T1000 (cell line): Measurements from ENCODE around the gene ZNF90.
"Not testable (repeated sequence)": the region's sequence is repeated elsewhere in the genome, so short reads cannot be mapped to it uniquely, and the experiment has no call there.

Experiments
- DNase-seq: peaks from one replicate; lab custom pipeline; 2025; ENCODE audit warnings: mixed read lengths; lab: John Stamatoyannopoulos, UW

The ZNF90 gene

DNA sequence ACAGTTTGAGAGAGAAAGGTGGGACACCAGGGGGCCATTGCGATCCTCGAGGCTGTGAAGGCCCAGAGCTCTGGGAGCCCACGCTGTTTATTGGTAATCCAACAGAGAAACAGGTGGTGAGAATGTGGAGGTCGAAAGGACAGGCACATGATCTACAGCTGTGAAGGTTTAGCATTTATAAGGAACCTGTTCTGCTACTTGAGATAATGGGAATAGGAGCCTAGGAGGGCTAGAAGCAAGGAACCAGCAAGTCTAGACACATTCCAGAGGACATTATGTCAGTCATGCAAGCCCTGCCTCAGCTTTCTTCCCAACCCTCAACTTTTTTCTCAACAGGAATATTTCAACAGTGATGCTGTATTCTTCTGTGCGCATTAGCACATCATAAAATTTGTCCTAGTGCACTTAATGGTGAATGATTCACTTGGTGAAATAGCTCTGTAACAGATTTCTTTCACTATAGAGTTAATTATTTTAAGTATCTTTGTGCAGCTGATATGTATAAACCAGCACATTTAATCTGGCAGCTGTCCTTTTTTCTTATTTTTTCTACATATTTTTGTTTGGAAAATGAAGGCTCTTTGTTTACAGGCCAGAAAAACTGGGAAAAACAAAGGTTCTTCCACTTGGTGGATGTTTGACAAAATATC lies 25.4 kb downstream of the ZNF90 start:
- no peak for DNase-seq

DNA sequence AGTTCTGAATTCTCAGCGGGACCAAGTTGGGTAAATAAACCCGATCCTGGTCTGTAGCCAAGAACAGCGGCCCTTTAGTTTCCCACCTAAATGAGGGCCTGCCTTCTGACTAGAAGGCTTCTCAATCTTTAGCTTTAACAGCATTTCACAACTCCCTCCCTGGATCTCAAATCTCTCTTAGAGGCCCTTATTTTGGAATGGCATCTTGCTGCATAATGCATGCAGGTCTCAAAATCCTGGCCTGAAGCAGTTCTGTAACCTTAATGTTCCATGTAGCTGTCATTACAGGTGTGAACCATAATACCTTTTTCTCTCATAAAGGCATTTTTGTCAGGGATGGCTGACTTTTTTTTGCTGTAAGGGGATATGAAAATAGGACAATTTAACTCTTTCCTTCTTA lies 29.5 kb downstream of the ZNF90 start:
- no peak for DNase-seq

DNA sequence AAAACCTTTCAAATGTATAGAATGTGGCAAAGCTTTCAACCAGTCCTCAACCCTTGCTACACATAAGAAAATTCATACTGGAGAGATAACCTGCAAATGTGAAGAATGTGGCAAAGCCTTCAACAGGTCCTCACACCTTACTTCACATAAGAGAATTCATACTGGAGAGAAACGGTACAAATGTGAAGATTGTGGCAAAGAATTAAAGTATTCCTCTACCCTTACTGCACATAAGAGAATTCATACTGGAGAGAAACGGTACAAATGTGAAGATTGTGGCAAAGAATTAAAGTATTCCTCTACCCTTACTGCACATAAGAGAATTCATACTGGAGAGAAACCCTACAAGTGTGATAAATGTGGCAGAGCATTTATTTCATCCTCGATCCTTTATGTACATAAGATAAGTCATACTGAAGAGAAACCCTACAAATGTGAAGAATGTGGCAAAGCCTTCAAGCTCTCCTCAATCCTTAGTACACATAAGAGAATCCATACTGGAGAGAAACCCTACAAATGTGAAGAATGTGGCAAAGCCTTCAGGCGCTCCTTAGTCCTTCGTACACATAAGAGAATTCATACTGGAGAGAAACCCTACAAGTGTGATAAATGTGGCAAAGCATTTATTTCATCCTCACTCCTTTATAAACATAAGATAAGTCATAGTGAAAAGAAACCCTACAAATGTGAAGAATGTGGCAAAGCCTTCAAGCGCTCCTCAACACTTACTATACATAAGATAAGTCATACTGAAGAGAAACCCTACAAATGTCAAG lies 40.5 kb downstream of the ZNF90 start:
- not testable (repeated sequence) for DNase-seq

DNA sequence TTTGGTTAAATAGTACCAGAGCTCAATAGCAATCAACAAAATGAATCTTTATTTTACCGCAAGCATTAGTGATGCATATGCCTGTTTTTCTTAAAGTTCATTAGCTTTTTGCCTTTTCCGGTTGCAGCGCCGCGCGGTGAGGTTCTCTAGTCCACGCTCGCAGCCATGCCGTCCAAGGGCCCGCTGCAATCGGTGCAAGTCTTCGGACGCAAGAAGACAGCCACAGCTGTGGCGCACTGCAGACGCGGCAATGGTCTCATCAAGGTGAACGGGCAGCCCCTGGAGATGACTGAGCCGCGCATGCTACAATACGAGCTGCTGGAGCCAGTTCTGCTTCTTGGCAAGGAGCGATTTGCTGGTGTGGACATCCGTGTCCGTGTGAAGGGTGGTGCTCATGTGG lies 47.1 kb downstream of the ZNF90 start:
- DNase-seq = no peak

DNA sequence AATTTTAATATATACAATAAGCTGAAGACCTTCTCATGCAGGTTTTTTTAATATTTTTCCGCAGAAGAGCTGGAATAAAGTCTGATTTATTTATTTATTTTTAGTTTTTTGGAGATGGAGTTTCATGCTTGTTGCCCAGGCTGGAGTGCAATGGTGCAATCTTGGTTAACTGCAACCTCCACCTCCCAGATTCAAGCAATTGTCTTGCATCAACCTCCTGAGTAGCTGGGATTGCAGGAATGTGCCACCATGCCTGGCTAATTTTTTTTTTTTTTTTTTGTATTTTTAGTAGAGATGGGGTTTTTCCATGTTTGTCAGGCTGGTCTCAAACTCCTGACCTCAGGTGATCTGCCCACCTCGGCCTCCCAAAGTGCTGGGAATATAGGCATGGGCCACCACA lies 55.1 kb downstream of the ZNF90 start:
- DNase-seq = not testable (repeated sequence)

DNA sequence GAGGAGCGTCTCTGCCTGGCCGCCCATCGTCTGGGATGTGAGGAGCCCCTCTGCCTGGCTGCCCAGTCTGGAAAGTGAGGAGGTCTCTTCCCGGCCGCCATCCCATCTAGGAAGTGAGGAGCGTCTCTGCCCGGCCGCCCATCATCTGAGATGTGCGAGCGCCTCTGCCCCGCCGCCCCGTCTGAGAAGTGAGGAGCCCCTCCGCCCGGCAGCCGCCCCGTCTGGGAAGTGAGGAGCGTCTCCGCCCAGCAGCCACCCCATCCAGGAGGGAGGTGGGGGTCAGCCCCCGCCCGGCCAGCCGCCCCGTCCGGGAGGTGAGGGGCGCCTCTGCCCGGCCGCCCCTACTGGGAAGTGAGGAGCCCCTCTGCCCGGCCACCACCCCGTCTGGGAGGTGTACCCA lies 59.9 kb downstream of the ZNF90 start:
- not testable (repeated sequence) for DNase-seq

DNA sequence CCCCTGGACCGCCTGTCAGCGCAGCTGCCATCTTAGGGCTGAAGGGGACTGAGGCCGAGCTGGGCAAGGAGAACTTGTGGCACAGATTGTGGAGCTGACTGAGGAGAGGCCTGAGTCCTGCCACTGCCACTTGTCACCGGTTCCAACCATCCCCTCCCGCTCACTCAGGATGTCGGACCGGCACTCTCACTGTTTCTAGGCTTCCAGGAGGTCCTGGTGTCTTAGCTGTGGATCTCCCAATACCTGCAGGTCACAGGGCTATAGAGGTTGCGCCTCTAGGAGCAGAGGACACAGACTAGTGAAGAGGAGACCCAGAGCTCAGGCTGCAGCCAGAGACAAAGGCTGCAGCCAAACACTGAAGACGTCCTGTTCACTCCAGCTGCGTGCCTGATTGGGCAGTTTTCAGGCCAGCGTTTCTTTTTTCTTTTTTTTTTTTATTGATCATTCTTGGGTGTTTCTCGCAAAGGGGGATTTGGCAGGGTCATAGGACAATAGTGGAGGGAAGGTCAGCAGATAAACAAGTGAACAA lies 73.9 kb downstream of the ZNF90 start:
- no peak for DNase-seq

DNA sequence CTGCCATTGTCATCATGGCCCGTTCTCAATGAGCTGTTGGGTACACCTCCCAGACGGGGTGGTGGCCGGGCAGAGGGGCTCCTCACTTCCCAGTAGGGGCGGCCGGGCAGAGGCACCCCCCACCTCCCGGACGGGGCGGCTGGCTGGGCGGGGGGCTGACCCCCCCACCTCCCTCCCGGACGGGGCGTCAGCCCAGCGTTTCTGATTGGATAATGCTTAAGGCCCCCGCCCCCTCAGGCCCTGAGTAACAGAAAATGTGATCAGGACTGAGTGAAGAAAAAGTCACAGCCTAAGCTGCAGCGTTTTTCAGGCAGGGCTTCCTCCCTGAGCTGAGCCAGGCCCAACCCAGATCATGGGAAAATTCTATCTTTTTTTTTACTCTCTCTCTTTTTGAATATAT lies 74.7 kb downstream of the ZNF90 start:
- DNase-seq = not testable (repeated sequence)

DNA sequence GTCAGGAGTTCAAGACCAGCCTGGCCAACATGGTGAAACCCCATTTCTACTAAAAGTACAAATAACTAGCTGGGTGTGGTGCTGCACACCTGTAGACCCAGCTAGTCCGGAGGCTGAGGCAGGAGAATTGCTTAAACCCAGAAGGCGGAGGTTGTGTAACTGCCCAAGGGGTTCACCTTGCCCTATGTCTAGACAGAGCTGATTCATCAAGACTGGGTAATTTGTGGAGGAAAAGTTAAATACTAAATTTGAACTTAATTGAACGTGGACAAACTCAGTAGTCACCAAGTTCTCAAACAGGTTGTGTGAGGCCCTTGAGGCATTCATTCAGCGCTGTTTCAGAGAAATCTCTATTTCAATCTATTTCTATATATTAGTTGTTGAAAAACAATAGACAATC lies 75.5 kb downstream of the ZNF90 start:
- no peak for DNase-seq

DNA sequence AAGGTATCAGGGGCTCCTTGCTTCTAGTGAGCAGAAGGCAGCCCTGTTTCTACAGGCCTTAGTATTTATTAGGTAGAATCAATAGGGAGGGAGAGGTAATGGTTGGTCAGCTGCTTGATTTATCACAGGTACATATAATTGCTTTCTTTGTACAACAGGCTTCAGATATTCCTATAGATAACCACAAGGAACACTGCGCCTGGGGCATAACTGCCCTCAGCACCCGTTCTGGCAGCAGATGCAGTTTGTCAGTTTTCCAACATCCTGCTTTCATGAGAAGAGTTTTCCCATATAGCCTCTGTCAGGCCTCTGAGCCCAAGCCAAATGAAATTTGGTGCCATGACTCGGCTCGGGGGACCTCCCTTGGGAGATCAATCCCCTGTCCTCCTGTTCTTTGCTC lies 76.8 kb downstream of the ZNF90 start:
- DNase-seq = no peak

DNA sequence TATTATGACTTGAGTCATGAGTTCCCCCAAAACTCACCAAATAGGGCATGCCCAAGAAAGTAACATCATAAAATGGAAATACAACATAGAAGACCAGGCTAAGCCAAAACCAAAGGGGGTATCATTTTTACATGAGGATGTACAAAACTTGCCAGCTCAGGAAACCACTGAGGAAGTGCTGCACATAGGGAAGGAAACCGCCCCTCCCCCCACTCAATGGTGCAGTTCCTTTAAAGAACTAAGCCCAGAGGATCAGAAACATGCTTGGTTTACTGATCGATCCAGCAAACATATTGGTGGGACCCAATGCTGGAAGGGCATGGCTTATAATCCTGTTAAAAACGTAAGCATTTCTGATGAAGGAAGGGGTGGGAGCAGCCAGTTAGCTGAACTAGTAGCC lies 85.0 kb downstream of the ZNF90 start:
- no peak for DNase-seq

DNA sequence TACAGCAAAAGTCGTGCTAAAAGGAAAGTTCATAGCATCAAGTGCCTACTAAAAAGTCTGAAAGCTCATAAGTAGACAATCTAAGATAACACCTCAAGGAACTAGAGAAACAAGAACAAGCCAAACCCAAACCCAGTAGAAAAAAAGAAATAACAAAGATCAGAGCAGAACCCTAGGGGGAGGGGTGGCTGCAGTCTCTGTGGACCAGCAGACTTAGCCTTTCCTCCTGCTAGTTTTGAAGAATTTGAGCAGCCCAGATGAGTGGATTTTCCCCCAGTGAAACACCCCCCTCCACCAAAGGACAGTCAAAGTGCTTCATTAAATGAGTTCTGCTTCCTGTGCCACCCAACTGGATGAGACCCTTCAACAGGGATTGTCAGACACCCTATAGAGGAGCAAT lies 86.7 kb downstream of the ZNF90 start:
- no peak for DNase-seq

DNA sequence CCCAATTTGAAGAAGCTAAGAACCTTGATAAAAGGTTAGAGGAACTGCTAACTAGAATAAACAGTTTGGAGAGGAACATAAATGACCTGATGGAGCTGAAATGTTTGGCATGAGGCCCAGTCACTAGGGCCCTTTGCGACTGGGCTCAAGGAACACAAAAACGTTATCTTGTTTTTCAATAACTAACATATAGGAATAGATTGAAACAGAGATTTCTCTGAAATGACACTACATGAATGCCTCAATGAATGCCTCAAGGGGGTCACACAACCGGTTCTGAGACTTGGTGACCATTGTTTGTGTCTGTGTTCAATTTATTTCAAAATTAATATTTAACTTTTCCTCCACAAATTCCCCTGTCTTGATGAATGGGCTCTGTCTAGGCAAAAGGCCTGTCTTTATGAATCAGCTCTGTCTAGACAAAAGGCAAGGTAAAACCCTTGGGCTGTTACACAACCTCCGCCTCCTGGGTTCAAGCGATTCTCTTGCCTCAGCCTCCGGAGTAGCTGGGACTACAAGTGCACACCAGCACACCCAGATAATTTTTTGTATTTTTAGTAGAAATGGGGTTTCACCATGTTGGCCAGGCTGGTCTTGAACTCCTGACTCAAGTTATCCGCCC lies 88.3 kb downstream of the ZNF90 start:
- no peak for DNase-seq

DNA sequence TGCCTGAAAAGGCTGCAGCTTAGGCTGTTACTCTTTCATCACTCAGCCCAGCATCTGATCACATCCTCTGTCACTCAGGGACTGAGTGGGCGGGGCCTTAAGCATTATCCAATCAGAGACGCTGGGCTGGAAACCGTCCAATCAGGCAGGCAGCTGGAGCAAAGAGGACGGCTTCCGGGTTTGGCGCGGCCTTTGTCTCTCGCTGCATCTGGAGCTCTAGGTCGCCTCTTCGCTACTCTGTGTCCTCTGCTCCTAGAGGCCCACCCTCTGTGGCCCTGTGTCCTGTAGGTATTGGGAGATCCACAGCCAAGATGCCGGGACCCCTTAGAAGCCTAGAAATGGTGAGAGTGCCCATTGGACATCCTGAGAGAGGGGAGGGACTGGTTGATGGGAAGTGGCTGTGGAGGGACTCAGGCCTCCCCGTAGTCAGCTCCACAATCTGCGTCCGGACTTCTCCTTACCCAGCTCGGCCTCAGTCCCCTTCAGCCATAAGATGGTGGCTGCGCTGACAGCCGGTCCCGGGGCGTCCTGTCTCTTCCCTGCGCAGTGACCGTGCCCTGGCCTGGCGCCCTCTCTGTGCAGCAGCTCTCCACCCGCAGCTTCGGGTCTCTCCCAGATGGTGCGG lies 89.3 kb downstream of the ZNF90 start, which contains the start of gene ZNF486:
ZNF486 (plus strand) TSS at position 195 of the 625 bp plus-strand sequence; CDS start at position 312, 117 bp downstream.
- DNase-seq = peak; percentile 87

DNA sequence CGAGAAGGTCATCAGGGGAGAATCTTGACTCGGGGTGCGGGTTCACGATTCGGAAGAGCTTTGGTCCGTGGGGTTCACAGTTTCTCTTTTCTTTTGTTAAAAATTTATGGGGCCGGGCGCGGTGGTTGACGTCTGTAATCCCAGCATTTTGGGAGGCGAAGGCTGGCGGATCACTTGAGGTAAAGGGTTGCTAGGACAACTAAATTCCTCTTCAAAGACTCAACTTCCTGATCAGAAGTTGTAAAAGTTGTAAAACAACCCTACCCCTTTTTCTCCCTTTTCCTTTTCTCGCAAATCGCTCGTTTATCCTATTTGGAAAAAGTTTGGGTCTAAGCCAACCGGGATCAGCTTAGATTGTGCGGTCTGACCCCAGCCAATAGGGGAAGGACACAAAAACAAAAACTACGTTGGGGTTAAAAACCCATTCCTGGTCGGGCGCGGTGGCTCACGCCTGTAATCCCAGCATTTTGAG lies 89.9 kb downstream of the ZNF90 start:
- no peak for DNase-seq
